ENCODE data around the gene PTPN18. TPM values are rescaled to one million over a fixed set of nuclear protein-coding genes. Genes with fewer than 3 reads are reported as not detected.

The PTPN18 gene
- polyA plus RNA-seq, 2 of the 4 experiments (the other 2 are of a cell fraction) = 19.6 to 20.4 TPM

DNA sequence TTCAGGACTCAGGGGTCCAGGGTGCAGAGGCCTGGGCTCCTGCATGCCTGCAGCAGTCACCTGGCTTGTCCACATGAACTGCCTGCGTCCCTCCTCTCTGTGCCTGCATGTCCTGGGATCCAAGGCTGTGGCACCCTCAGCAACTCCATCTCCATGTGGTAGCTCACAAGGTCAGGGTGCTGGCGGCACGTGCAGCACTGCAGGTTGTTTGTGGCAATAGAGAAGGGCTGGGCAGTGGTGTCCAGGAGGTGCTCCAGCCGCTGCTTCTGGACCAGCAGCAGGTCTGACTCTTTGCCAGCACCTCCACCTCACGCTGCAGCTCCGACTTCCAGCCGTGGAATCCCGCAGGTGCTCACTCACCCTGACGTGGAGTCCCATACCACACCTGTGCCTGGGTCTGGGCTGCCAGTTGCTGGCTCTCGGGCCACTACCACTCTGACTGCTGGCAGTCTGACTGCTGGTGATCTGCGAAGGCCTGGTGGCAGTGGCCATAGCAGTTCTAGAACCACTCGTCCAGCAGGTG, 42.0 kb upstream of the PTPN18 start:
- DNase-seq (ENCODE audit: low read depth in 1 of 2, low spot score in 1 of 2) = no peak
- 56% methylated on average over 9 of the region's 12 CpGs for WGBS (ENCODE audit: missing lambda C conversion rate)
- POLR2A ChIA-PET = no interaction called here
- no peak overlapping the region for H3K27ac ChIP-seq
- no peak for FAIRE-seq
- H3K4me3 ChIP-seq = no peak overlapping the region
- CTCF ChIA-PET = interaction anchor here (0.6 to 1.5 kb wide), 2 partner anchors 18 to 195 kb away, joined by 3 read pairs; no protein-coding TSS in a partner anchor
- no peak for ATAC-seq
- no peaks in the 10 kb centered on the region for H3K4me1 ChIP-seq
- no peaks in the 10 kb centered on the region for H3K9me3 ChIP-seq
- TF ChIP-seq CBX8 (IDR thresholded peaks at IDR 0.05) (no peak), HOXB13 (CRISPR knock-in tag; IDR thresholded peaks at IDR 0.05; ENCODE audit: low read depth) (no peak), POLR2AphosphoS2 (conservative IDR thresholded peaks at IDR 0.05; ENCODE audit: low read length) (no peak), RARB (CRISPR knock-in tag; IDR thresholded peaks at IDR 0.05) (no peak), GATA3 (IDR thresholded peaks at IDR 0.05; ENCODE audit: borderline replicate concordance) (no peak), NFE2L2 (conservative IDR thresholded peaks at IDR 0.05; ENCODE audit: low read length) (no peak), HEYL (CRISPR knock-in tag; IDR thresholded peaks at IDR 0.05) (no peak), RFX5 (IDR thresholded peaks at IDR 0.05) (no peak)
- TF ChIP-seq, protein P1, sequence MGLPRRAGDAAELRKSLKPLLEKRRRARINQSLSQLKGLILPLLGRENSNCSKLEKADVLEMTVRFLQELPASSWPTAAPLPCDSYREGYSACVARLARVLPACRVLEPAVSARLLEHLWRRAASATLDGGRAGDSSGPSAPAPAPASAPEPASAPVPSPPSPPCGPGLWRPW (IDR thresholded peaks at IDR 0.05) = no peak
- H3K4me2 ChIP-seq = no peak overlapping the region

DNA sequence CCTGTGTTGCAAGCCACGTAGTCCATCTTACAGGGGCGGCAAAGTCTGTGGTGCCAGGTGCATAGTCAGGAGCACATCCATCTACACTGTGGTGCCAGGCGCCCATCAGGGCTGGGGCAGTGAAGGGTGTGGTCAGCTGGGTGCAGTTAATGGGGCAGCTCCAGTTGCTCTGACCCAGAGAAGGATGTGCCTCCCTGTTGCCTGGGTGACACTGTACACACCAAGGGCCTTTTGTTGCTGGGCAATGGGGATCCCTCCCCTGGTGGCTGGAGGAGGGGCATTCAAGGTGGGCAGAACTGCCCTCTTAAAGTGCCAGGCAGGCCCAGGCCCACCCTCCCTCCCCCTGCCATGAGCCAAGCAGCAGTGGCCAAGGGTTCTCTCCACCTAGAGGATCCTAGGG, 41.5 kb upstream of the PTPN18 start:
- no peak overlapping the region for H3K27ac ChIP-seq
- POLR2A ChIA-PET = no interaction called here

DNA sequence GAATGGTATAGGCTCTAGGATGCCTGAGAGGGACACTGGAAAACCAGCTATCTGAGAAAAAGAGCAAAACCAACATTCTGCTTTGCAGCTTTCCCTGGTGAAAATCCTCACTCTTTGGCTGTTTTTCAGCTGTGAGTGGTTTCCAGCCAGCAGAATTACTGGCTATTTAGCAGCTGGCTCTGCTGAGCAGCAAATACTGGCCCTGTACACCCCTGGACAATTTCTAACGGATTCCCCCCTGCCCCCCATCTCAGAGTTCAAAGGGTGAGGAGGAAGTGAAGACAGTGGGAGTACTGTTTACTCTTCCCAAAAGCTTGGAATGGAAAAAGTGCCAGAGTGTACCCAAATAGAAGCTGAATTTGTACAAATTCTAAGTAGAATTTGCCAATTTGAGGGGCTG, 39.3 kb upstream of the PTPN18 start:
- no peaks in the 10 kb centered on the region for H3K4me1 ChIP-seq
- no peak for TF ChIP-seq HDAC2 (IDR thresholded peaks at IDR 0.05)
- TF ChIP-seq, protein P2, sequence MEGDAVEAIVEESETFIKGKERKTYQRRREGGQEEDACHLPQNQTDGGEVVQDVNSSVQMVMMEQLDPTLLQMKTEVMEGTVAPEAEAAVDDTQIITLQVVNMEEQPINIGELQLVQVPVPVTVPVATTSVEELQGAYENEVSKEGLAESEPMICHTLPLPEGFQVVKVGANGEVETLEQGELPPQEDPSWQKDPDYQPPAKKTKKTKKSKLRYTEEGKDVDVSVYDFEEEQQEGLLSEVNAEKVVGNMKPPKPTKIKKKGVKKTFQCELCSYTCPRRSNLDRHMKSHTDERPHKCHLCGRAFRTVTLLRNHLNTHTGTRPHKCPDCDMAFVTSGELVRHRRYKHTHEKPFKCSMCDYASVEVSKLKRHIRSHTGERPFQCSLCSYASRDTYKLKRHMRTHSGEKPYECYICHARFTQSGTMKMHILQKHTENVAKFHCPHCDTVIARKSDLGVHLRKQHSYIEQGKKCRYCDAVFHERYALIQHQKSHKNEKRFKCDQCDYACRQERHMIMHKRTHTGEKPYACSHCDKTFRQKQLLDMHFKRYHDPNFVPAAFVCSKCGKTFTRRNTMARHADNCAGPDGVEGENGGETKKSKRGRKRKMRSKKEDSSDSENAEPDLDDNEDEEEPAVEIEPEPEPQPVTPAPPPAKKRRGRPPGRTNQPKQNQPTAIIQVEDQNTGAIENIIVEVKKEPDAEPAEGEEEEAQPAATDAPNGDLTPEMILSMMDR (IDR thresholded peaks at IDR 0.05) = no peak
- no peak for TF ChIP-seq CHD2 (IDR thresholded peaks at IDR 0.05; ENCODE audit: low read length, partially characterized antibody)
- TF ChIP-seq, protein P3, sequence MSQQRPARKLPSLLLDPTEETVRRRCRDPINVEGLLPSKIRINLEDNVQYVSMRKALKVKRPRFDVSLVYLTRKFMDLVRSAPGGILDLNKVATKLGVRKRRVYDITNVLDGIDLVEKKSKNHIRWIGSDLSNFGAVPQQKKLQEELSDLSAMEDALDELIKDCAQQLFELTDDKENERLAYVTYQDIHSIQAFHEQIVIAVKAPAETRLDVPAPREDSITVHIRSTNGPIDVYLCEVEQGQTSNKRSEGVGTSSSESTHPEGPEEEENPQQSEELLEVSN (IDR thresholded peaks at IDR 0.05; ENCODE audit: borderline replicate concordance, low read depth) = no peak
- no peak for TF ChIP-seq SREBF2 (IDR thresholded peaks at IDR 0.05)
- TF ChIP-seq, protein P1 (IDR thresholded peaks at IDR 0.05) = no peak
- TF ChIP-seq ZC3H11A (IDR thresholded peaks at IDR 0.05) = no peak
- TF ChIP-seq MYC (IDR thresholded peaks at IDR 0.05; ENCODE audit: borderline replicate concordance, low read length) = no peak
- no peak for TF ChIP-seq MAFK (IDR thresholded peaks at IDR 0.05; ENCODE audit: partially characterized antibody)

More for the DNA sequence above, 41.5 kb upstream of the PTPN18 start:
- CTCF ChIA-PET = interaction anchor here (0.6 to 1.5 kb wide), 2 partner anchors 17 to 196 kb away, joined by 3 read pairs; no protein-coding TSS in a partner anchor
- TF ChIP-seq, protein P4, sequence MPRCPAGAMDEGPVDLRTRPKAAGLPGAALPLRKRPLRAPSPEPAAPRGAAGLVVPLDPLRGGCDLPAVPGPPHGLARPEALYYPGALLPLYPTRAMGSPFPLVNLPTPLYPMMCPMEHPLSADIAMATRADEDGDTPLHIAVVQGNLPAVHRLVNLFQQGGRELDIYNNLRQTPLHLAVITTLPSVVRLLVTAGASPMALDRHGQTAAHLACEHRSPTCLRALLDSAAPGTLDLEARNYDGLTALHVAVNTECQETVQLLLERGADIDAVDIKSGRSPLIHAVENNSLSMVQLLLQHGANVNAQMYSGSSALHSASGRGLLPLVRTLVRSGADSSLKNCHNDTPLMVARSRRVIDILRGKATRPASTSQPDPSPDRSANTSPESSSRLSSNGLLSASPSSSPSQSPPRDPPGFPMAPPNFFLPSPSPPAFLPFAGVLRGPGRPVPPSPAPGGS (IDR thresholded peaks at IDR 0.05) = no peak
- TF ChIP-seq ZNF302 (CRISPR knock-in tag; IDR thresholded peaks at IDR 0.05) (no peak), CBX2 (IDR thresholded peaks at IDR 0.05; ENCODE audit: borderline replicate concordance, low read depth) (no peak), HEYL (CRISPR knock-in tag; IDR thresholded peaks at IDR 0.05) (no peak), TP53 (CRISPR knock-in tag; IDR thresholded peaks at IDR 0.05) (no peak), POLR2AphosphoS2 (conservative IDR thresholded peaks at IDR 0.05; ENCODE audit: low read length) (no peak), CHD4 (IDR thresholded peaks at IDR 0.05; ENCODE audit: borderline replicate concordance) (no peak), JUN (IDR thresholded peaks at IDR 0.05) (no peak), MYC (IDR thresholded peaks at IDR 0.05; ENCODE audit: borderline replicate concordance, low read length) (no peak), MAFK (IDR thresholded peaks at IDR 0.05; ENCODE audit: partially characterized antibody) (no peak), BHLHE40 (IDR thresholded peaks at IDR 0.05; ENCODE audit: low read depth, low read length) (no peak), KDM1A (IDR thresholded peaks at IDR 0.05; ENCODE audit: low read depth) (no peak), EHF (CRISPR knock-in tag; IDR thresholded peaks at IDR 0.05) (no peak), MAZ (IDR thresholded peaks at IDR 0.05; ENCODE audit: borderline replicate concordance, low read depth, low read length) (no peak)
- TF ChIP-seq, protein P5, sequence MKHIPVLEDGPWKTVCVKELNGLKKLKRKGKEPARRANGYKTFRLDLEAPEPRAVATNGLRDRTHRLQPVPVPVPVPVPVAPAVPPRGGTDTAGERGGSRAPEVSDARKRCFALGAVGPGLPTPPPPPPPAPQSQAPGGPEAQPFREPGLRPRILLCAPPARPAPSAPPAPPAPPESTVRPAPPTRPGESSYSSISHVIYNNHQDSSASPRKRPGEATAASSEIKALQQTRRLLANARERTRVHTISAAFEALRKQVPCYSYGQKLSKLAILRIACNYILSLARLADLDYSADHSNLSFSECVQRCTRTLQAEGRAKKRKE (CRISPR knock-in tag; IDR thresholded peaks at IDR 0.05; ENCODE audit: low read depth) = no peak
- TF ChIP-seq, protein P6, sequence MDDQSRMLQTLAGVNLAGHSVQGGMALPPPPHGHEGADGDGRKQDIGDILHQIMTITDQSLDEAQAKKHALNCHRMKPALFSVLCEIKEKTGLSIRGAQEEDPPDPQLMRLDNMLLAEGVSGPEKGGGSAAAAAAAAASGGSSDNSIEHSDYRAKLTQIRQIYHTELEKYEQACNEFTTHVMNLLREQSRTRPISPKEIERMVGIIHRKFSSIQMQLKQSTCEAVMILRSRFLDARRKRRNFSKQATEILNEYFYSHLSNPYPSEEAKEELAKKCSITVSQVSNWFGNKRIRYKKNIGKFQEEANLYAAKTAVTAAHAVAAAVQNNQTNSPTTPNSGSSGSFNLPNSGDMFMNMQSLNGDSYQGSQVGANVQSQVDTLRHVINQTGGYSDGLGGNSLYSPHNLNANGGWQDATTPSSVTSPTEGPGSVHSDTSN (IDR thresholded peaks at IDR 0.05) = no peak
- TF ChIP-seq, protein P3 (IDR thresholded peaks at IDR 0.05; ENCODE audit: borderline replicate concordance, low read depth) = no peak
- 60% methylated on average over 1 of the region's 3 CpGs for WGBS (ENCODE audit: missing lambda C conversion rate)
- peak in 1 of 2 experiments; percentile 44; a peak in 3 of 6 replicates for ATAC-seq
- H3K9me3 ChIP-seq = no peaks in the 10 kb centered on the region
- no peak for DNase-seq (ENCODE audit: low read depth in 1 of 2, low spot score in 1 of 2)
- H3K4me3 ChIP-seq = no peak overlapping the region
- no peaks in the 10 kb centered on the region for H3K4me1 ChIP-seq
- no peak overlapping the region for H3K4me2 ChIP-seq
- no peak for FAIRE-seq

More for the DNA sequence above, 39.3 kb upstream of the PTPN18 start:
- CTCF ChIA-PET = interaction anchor here (1.3 to 1.7 kb wide), 2 partner anchors 16 to 61 kb away, joined by 4 to 6 read pairs; no protein-coding TSS in a partner anchor
- Histone ChIP-seq H3K27ac (no peak overlapping the region), H3K4me2 (no peak overlapping the region), H3K9me3 (no peaks in the 10 kb centered on the region), H3K4me3 (no peak overlapping the region)
- FAIRE-seq (no peak), DNase-seq (ENCODE audit: low read depth in 1 of 2, low spot score in 1 of 2) (no peak), ATAC-seq (no peak)
- POLR2A ChIA-PET = no interaction called here
- WGBS (ENCODE audit: missing lambda C conversion rate) = 20% methylated on average over 1 of the region's 1 CpG

Data from A549 (cell line).